NCI-H146 treated with DMSO at 0.1 percent for 48 hours (cell line): ENCODE measurements around the gene SIMC1.
"Not testable (repeated sequence)": the region's sequence is repeated elsewhere in the genome, so short reads cannot be mapped to it uniquely, and the experiment has no call there.

ENCODE experiments used
- DNase-seq: peaks from one replicate; lab custom pipeline; 2025; ENCODE audit not compliant: unreplicated experiment; lab: John Stamatoyannopoulos, UW

The SIMC1 gene

GRCh38 chr5:176290057-176290840 is 52.0 kb downstream of the SIMC1 start:
- not testable (repeated sequence) for DNase-seq

- not testable (repeated sequence) for DNase-seq
Measured at GRCh38 chr5:176305356-176305755, 67.1 kb downstream of the SIMC1 start.

DNA sequence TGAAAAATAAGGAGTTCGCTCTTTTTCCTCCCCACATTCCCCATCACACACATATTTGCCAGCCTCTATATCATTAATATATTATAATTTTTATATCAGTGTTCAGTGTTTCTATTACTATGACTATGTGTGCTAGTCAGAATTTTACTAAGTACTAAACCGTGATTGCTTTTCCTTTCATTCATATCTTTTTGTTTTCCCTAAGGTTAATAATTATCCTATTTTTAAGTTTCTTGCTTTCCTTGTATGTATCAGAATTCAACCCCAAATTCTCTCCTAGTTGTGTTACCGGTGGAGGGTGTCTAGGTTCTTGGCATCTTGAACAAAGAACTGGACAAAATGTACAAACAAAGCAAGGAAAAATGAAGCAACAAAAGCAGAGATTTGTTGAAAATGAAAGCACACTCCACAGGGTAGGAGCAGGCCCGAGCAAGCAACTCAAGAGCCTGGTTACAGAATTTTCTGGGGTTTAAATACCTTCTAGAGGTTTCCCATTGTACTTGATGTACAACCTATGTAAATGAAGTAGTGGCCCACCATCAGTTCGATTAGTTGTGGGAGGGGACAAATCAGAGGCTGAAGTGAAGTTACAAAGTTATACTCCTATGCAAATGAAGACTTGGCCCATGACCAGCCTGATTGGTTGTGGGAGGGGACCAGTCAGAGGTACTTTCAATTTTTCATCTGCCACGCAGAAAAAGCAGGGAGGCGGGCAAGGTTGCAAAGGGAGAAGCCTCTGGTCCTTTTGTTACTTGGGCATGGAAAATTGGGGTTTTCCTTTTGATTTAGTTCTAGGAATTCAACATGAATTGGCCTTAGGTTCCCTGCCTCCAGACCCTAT is 79.5 kb downstream of the SIMC1 start:
- no peak for DNase-seq

- DNase-seq = no peak
Measured at GRCh38 chr5:176319827-176320554, 81.8 kb downstream of the SIMC1 start.

GRCh38 chr5:176320577-176320976 is 82.4 kb downstream of the SIMC1 start:
- no peak for DNase-seq

GRCh38 chr5:176334031-176334770 is 96.0 kb downstream of the SIMC1 start:
- DNase-seq = no peak

GRCh38 chr5:176337913-176338312 is 99.7 kb downstream of the SIMC1 start:
- DNase-seq = no peak

DNA sequence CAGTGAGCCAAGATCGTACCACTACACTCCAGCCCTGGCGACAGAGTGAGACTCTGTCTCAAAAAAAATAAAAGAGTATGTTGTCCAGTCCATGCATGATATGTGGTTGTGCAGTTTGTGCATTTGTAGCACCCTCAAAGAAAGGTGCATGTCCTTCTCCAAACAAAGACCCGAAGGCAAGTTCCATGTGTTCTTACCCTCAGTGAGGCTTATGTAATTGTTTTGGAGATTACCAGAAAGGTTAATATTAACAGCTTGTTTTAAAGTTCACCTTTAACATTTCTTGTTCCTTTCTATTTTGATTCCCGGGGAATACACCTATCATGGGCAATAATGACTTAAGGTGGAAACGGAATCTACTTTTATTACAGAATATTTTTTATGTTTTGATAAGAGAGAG is 101.1 kb downstream of the SIMC1 start:
- no peak for DNase-seq

DNA sequence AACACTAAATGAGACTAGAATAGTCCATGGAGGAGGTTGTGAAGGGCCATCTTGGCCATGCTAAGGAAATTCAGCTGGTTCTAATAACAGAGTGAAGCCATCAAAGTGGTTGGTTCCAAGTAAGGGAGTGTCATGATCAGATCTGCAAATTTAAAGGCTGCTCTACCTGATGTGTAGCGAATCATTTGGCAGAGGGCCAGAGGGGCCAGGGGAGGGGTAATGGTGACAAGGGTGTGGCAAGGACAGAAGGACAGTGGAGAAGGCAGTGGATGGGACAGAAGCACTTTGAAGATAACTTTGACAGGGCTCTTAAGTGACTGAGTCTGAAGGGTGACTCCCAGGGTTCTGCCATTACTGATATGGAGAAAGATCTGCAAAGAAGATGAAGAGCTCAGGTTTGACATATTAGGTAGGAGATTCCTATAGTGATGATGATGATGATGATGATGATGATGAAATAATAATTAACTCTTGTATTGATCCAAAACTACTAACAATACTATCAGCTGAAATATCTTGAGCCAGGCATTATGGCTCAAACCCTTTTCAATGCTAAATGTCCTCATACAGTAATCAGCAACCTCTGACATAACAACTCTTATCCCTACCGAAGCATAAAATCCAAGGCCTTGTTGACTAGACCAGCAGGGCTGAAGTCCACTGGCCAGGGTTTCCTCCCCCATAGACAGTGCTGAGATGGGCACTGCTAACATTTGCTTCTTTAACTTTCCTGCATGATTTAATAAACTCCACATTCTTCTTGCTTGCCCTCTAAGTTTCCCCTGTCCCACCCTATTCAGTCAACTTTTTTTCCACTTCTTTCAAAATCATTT is 103.3 kb downstream of the SIMC1 start:
- DNase-seq = no peak

- no peak for DNase-seq
Measured at GRCh38 chr5:176342158-176342483, 103.9 kb downstream of the SIMC1 start.

- DNase-seq = no peak
Measured at GRCh38 chr5:176342766-176343458, 104.7 kb downstream of the SIMC1 start.

DNA sequence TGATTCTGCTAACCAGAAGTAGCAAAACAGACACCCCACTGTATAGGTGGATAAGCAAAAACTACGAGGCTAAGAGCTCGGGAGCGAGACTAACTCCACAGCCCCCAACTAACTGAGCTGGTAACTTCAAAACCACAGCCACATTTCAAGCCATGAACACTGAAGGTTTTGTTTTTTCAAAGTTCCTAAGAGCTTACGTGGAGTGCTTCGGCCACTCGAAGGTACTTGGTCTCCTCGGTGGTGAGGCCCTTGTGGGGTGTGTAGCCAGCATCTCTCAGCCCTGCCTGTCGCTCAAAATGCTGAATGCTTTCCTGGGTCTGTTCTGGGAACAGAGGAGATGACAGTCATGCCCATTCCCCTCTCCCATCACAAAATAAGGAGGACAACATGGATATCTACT is 112.2 kb downstream of the SIMC1 start:
- no peak for DNase-seq

DNA sequence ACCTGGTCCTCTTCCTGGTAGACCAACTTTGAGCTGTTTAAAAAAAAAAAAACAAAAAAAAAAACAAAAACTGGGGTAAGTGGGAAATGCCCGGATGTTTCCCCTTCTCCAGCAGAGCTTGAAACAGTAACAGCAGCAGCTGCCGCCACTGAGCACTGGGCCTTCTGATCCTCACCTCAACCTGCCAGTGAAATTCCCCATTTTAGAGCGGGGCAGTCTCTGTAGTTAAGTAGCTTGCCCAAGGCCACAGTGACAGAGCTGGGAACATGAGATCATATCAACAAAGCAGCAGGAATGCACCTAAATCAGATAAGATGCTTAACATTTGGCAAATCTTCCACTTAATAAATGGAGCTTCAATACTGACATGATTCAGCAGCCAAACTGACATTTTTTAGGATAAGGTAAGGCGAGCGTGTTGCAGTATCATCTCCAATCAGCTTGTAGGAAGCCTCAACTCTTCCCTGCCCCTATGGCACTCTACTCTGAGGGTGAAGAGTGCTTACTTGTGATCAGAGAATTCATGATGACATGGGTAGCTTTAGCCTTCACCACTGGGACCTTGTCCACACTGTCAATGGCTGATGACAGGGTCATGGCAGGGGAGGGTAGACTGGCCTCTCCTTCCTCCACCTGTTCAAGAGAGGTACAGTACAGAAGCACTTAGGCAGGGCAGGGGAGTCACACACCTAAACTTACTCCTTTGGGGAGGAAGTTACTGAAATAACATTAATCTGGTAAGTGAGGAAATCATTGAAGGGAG is 114.1 kb downstream of the SIMC1 start:
- DNase-seq = no peak

DNA sequence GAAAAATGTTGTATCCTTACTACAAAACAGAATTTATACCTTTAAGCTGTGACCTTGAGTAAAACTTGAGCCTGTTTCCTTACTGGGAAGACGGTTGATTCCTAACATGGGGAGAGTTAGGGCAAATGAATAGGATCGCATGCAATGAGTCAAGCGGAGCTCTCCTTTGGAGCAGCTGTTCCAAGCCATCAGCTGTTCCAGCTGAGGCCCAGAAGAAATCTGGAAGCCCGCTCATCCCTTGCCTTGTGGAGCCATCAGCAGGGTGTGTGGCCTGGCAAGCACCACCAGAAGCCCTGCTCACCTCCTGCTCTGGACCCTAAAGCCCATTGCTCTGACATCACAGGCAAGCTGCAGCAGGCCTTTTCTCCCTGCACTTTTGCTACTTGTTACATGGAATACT is 115.3 kb downstream of the SIMC1 start:
- no peak for DNase-seq

DNA sequence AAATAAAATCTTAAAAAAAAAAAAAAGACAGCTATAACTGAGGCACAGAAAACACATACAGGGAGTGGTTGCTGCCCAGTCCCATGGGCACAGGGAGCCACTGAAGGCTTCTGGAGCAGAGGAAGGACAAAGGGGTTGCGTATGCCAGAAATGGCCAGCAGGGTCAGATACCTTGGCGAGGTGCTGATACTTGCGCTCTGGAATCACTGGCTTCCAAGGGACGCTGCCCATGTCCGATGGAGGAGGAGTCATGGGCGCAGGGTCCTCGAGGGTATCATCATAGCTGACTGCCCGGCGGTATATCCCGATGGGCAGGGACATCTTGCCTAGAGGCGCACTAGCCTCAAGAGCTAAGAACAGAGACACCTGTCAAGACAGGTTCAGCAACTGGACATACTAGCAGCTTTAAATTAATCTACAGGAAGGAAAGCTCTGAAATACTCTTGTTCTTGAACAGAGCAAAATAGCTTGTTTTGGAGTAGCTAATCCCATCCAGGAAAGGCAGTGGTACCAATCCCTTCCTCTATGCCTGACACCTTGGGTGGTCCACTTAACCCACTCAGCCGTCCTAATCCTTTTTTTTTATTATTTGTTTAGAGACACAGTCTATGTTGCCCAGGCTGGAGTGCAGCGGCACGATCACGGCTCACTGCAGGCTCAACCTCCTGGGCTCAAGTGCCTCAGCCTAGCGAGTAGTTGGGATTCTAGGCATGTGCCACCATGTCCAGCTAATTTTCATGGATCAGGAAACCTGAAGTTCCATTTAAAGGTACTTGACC is 117.4 kb downstream of the SIMC1 start:
- DNase-seq = no peak

GRCh38 chr5:176356179-176356566 is 117.9 kb downstream of the SIMC1 start:
- no peak for DNase-seq

DNA sequence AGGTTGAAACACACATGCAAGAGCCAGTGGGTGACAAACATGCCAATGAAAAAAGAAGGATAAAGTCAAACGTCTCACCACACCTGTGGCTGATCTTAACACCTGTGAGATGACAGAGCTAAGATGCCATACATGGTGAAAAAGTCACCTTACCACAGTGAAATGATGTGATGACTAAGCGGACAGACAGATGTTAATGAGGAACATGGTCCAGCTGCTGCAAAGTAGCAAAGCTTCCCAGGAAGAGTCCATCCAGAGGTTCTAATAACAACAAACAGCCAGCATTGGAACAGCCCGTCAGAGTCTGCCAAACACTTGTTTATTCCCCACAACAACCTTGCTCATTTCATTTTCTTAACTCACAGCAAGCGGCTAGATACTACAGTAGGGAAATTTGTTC is 121.4 kb downstream of the SIMC1 start:
- no peak for DNase-seq

- no peak for DNase-seq
Measured at GRCh38 chr5:176360894-176361436, 122.7 kb downstream of the SIMC1 start.
